HG03442 (cell line): ENCODE measurements around the gene AGAP9.
"Not testable (repeated sequence)": the region's sequence is repeated elsewhere in the genome, so short reads cannot be mapped to it uniquely, and the experiment has no call there.

Experiments used
- ATAC-seq: cut with Tn5 transposase; IDR thresholded peaks from one replicate; pipeline ENCODE4 v1.9.1; 2021; ENCODE audit warnings: mild to moderate bottlenecking, moderate library complexity; ENCODE audit not compliant: unreplicated experiment

The AGAP9 gene

DNA sequence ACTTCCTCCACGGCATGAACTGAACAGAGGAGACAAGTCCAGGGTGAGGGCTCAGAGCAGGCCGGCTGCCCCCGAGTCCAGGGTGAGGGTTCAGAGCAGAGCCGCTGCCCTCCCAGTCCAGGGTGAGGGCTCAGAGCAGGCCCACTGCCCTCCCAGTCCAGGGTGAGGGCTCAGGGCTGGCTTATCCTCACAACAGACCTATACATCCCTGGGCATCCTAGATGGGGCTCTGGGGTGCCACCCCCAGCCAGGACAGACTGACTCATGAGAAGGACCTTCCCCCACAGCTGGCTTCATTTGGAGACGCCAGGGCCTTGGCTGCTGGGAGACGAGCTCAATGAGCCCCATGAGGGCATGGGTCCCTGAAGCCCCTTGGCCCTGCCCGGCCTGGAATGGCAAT, 33.8 kb downstream of the AGAP9 start:
- not testable (repeated sequence) for ATAC-seq

DNA sequence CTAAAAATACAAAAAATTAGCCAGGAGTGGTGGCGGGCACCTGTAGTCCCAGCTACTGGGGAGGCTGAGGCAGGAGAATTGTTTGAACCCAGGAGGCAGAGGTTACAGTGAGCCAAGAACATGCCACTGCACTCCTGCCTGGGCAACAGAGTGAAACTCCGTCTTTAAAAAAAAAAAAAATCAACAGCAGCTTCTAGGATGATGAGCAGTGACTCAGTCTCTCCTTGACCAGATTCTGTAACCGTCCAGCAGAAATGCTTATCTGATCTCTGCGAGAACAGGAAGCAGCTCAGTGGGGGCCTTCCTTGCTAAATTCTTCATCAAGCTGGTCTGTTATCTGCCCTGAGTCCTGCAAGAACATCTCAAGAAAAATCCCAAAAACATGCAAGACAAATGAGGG, 37.5 kb downstream of the AGAP9 start:
- ATAC-seq: not testable (repeated sequence)

DNA sequence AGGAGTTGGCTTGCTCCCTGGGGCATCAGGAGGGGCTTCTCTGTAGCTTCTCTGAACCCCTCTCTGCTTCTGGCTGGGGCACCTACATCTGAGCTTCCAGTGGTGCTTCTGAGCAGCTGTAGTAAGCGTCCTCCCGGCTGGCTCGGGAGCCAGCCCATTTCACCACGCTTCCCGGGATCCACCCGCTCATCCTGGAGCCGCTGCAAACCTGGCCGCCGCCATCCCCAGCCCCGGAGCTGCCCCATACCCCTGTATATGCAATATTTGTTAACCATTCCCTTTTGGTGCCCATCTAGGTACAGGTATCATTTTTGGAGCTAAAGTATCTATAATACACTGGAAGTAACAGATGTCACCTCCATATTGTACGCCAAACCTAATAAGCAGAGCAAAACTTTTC, 38.7 kb downstream of the AGAP9 start:
- ATAC-seq: not testable (repeated sequence)

GRCh38 chr10:47483923-47484322, 39.5 kb downstream of the AGAP9 start, which contains the start of gene ANXA8:
ANXA8 (minus strand) TSS chr10:47484115; CDS start chr10:47483933, 182 bp downstream.
- ATAC-seq: not testable (repeated sequence)

DNA sequence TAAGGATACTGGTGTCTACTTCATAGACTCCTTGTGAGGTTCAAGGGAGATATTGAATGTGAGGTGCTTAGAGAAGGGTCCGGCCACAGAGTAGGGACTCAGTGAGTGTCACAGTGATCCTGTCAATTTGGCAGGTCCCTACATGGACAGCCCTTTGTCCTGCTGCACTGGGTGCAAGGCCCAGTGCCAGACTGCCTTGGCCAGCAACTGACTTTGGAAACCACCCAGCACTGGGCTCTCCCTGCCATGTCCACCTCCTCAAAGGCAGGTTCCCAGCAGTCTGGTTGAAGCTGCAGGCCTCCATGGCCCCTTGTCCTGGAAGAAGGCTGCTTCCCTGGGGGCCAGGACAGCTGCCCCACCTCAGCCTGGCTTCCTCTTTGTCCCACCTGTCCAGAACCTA, 41.1 kb downstream of the AGAP9 start:
- ATAC-seq: not testable (repeated sequence)

- ATAC-seq: not testable (repeated sequence)
Measured at GRCh38 chr10:47481768-47482181, 41.7 kb downstream of the AGAP9 start.

DNA sequence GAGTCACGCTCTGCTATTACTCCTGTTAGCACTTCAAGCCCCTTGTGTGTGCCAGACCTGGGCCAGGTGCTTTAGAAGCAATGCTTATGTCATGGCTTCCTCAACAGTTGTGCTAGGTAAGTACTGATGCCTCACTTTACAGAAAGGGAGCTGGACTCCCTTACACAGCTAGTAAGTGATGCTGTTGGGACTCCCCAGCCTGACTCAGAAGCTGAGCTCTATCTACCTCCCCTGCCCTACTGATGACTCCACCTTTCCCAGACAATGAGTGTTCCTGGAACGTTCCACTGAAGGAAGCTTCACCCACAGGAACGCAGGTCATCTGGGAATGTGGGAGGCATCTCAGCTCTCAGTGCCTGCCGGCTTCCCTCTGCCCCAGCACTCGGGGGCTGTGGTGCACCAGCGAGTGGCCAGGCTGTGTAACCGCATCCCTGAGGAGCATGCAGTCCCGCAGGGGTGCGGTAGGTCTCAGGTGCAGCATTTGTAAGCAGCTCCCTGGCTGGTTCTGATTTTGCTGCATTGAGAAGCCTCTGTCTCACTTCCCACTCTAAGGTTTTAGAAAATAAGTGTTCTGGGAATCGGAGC, 42.2 kb downstream of the AGAP9 start:
- not testable (repeated sequence) for ATAC-seq

- not testable (repeated sequence) for ATAC-seq
Measured at GRCh38 chr10:47480133-47480532, 43.3 kb downstream of the AGAP9 start.

DNA sequence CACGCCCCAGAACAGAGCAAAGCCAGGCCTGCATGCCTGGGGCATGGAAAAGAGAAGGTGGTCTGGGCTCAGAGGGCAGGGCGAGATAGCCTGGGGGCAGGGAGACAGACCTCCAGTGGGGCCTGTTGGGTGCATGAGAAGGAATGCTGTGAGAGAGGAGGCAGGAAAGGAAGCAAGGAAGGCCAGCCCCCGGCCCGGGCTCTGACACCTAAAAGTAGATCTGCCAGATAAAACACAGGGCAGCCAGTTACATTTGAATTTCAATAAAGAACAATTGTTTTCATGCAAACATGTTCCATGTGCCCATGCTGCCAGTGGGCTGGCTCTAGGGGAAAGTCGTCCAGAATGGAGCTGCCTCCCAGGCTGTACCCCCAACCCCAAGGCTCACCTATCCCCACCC, 45.3 kb downstream of the AGAP9 start:
- not testable (repeated sequence) for ATAC-seq

DNA sequence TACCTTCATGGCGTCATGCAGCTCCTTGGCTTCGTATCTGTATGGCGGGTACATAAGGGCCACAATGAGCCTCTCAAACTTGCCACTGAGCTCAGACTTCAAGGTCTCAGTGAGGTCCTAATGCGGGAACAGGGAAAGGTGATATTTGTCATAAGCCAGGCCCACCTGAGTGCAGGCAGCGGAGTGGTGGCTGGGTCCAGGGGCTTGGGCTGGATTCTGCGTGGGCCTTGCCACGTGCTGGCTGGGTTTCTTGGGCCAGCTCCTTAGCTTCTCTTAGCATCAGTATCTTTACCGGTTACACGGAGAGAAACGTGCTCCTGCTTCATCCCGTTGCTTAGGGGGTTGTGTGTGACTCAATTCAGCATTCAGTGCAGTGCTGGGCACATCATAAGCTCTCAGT, 46.4 kb downstream of the AGAP9 start:
- not testable (repeated sequence) for ATAC-seq

DNA sequence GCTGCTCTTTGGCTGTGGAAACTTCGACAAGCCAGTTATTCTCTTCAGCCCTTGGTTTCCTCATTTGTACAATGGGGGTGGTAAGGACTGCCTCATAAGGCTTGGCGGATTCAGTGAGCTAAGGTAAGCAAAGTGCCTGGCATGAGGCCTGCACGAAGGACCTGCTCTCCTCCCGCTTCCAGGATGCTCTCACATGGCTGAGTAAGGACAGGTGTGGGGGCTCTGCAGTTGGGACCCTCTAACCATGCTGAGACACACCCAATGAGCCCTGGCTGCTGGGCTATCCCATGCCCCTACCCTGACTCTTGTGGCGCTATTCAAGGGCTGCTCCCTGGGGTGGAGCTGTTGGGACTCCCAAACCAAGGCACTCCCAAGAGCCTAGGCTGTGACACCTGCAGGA, 48.3 kb downstream of the AGAP9 start:
- ATAC-seq: not testable (repeated sequence)

GRCh38 chr10:47473516-47473915, 49.9 kb downstream of the AGAP9 start:
- ATAC-seq: not testable (repeated sequence)

DNA sequence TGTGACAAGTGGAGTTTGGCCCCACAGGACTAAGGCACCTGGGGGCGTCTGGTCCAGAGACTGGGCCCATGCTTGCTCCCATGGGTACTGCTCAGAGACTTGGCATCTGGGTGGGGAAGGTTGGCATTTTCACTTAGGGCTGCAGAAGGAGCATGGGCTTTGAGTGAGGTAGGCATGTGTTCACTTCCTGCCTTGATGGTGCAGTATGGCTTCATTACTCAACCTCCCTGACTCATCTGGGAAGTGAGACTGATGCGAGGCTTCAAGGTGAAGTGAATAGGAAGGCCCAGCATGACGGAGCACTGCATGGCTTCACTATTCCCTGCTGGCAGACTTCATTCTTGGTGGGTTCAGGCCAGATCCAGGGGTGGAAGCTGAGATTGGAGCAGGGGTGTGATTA, 50.8 kb downstream of the AGAP9 start:
- ATAC-seq: peak; percentile 81

DNA sequence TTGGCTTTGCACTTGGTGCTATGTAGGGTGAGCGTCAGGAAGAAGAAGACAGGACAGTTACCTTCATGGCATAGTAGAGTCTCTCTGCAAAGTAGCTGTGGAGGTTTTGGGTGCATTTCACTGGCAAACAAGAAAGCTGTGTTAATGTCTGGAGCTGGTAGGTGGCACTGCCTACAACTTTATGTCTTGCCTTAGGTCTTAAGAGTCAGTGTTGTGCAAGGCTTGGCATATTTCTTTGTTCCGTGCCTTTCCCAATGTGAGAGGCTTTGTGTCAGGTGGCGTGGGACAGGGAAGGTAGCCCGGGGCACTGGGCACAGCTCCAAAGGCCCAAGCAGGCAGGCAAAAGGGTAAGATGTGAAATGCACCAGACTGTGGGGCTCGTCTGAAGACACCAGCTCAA, 51.4 kb downstream of the AGAP9 start:
- ATAC-seq: not testable (repeated sequence)

DNA sequence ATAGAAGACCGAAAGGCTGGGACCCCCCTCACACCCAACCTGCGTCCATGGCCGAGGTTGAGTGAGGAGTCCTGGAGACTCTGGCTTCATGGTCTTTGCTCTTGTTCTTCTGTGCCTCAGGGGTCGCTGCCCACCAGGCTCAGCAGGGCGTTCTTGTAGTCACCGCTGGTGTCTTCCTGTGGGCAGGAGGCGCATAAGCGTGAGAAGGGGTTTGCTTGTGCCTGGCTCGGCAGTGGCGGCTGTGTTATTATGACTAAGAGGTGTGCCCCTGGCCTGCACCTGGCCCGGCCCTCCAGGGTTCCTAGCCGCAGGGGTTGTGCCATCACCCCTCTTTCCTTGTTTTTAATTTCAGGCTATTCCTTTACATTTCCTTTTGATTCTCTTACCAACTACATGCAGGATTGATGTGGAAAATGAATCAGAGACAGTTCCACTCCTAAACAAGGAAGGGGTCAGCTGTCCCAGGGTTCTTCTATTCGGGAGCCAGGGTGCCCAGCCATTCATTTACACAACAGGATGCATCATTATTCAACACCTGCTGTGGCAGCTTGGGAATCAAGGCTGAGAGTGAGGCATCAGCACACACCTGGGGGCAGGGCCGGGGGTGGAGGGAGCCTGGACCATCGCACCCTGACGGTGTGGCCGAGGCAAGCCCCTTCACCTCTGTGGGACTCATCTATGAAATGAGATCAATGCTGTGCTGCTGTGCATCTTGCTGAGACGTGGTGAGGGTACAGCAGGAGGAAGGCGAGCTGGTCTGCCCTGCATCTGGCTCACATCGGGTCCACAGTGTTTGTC, 54.5 kb downstream of the AGAP9 start:
- ATAC-seq: not testable (repeated sequence)

- ATAC-seq: not testable (repeated sequence)
Measured at GRCh38 chr10:47467957-47468356, 55.5 kb downstream of the AGAP9 start.

GRCh38 chr10:47467458-47467857, 56.0 kb downstream of the AGAP9 start:
- ATAC-seq: not testable (repeated sequence)

GRCh38 chr10:47465216-47465917, 58.1 kb downstream of the AGAP9 start:
- ATAC-seq: not testable (repeated sequence)

- ATAC-seq: not testable (repeated sequence)
Measured at GRCh38 chr10:47462577-47463358, 60.7 kb downstream of the AGAP9 start.

- ATAC-seq: not testable (repeated sequence)
Measured at GRCh38 chr10:47461261-47461687, 62.2 kb downstream of the AGAP9 start.
